ENCODE data around the gene MPRIP.
"Not testable (repeated sequence)": the region's sequence is repeated elsewhere in the genome, so short reads cannot be mapped to it uniquely, and the experiment has no call there.

Gene MPRIP

DNA sequence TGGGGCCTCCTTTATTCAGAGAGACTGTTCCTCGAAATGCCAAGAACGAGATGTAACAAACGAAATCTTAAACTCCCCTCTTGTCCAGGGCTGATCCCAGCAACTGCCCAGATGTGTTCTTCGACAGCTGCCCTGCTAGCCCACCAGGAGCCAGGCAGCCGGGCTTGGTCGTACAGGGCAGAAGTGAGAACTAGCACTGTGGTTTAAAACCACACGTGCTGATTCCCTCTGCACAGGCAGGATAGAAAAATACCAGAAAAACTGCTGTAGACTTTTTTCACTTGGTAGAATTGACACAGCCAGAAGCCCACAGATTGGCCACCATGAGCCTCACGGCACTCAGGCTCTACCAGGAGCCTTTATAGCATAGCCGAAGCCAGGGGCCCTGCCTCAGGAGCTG lies 130.7 kb downstream of the MPRIP start:
- FAIRE-seq, result no peak
- no peak for DNase-seq (ENCODE audit: extremely low spot score, insufficient read length, low read depth)

DNA sequence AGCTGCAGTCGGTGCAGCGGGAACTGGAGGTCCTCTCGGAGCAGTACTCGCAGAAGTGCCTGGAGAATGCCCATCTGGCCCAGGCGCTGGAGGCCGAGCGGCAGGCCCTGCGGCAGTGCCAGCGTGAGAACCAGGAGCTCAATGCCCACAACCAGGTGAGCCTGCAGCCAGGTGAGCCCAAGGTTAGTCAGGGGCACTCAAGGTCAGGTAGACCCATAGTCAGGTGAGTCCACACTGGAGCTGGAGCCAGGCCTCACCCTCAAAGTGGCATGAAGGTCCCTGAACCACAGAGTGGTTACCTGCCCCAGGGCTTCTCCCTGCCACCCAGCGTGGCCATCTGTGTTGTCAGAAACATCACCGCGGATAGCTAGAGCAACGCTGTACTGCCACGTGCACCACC lies 131.7 kb downstream of the MPRIP start:
- FAIRE-seq (no peak), DNase-seq (ENCODE audit: extremely low spot score, insufficient read length, low read depth) (no peak)

DNA sequence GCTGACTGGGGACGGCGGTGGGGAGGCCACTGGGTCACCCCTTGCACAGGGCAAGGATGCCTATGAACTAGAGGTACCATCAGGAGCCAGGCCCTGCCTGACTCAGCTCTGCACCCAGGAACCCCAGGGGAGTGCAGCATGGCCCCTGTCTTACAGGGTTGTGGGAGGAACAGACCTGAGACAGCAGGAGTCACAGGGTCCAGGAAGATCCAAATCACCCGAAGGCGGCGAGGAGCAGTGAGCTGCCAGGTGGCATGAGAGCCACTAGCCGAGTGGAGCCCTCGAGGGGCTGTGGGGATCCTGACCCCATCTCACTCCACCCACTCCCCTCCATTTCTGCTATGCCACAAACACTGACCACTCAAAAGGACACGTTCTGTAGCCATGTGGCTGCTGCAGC lies 133.1 kb downstream of the MPRIP start:
- FAIRE-seq (no peak), DNase-seq (ENCODE audit: extremely low spot score, insufficient read length, low read depth) (no peak)

DNA sequence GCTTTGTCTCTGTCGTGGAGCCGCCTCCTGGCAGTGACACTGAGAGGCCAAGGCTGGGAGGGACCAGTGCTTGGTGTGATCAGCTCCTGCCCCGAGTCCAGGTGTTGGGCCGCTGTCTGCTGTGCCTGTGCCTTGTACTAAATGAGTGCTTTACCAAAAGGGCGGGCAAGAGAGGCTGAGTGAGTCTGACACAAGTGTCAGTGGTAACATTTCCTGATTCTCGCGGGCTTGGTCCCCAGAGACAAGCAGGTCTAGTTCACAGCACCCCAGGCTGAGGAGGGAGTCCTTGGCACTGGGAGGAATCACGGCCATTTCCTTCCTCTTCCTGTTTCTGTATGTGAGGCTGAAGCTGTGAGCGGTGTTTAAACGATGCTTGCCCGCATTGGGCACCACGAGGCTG lies 133.7 kb downstream of the MPRIP start:
- peak; percentile 85 for FAIRE-seq
- DNase-seq (ENCODE audit: extremely low spot score, insufficient read length, low read depth), result peak; percentile 43

DNA sequence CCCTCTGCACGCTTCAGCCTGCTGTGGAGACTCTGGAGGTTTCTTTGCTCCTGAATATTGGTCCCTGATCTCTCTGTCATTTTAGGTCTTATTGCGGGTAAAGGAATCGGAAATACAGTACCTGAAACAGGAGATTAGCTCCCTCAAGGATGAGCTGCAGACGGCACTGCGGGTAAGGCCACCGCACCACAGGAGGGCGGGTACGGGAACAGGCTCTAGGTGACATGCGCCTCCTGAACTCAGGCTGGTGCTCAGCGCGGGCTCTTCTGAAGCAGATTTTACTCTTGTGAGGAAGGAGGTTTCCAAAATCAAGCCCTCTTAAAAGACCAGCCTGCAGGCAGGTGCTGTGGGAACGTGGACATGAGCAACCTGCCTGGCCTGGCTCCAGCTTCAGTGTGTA lies 134.1 kb downstream of the MPRIP start:
- DNase-seq (ENCODE audit: extremely low spot score, insufficient read length, low read depth) (no peak), FAIRE-seq (no peak)

DNA sequence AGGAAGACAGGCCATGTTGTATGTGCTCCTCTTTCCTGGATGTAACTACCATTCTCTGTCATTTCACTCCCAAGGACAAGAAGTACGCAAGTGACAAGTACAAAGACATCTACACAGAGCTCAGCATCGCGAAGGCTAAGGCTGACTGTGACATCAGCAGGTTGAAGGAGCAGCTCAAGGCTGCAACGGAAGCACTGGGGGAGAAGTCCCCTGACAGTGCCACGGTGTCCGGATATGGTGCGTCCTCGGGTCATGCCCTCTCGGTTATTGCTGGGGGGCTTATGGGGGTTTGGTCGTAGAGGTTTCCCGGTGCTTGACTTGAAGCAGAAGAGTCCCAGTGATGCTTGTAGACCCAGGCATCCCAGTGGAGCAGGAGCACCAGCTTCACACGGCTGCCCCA lies 134.9 kb downstream of the MPRIP start:
- DNase-seq (ENCODE audit: extremely low spot score, insufficient read length, low read depth) (no peak), FAIRE-seq (no peak)

DNA sequence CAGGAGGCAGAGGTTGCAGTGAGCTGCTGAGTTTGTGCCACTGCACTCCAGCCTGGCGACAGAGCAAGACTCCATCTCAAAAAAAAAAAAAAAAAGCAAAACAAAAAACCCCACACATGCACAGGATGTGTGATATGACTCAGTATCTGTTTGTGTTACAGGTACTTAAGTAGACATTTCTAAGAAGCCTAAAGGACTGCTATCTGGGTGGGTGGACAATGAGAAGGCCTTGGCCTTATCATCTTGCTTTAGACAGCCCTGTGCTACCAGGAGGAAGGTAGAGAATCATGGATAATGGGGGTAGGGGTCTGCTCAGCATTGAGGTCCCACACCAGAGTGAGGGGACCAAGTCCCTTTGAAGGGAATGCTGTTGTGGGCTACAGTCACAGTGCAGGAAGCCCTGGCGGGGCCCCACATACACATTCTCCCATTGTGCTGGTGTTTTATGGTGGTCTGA lies 137.1 kb downstream of the MPRIP start:
- FAIRE-seq (peak; percentile 77), DNase-seq (ENCODE audit: extremely low spot score, insufficient read length, low read depth) (peak; percentile 38)

DNA sequence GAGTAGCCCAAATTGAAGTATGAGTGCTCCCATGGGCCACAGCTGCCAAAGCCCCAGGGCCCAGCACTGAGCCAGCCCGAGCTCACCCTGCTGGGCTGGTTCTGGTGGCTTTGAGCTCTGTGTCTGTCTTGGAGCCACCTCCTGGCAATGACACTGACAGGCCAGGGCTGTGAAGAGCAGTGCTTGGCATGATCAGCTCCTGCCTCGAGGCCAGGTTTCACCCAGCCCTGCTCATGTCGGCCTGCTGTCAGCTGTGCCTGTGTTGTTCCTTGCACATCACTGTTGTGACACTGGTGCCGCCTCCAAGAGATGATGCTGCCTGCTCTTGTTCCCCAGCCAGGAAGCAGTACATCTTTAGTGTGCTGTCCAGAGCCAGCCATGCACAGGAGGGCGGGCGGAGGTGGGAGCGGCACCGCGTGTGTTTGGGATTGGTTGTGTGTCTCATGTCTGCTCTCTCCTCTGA lies 137.9 kb downstream of the MPRIP start:
- DNase-seq (ENCODE audit: extremely low spot score, insufficient read length, low read depth) (no peak), FAIRE-seq (no peak)

DNA sequence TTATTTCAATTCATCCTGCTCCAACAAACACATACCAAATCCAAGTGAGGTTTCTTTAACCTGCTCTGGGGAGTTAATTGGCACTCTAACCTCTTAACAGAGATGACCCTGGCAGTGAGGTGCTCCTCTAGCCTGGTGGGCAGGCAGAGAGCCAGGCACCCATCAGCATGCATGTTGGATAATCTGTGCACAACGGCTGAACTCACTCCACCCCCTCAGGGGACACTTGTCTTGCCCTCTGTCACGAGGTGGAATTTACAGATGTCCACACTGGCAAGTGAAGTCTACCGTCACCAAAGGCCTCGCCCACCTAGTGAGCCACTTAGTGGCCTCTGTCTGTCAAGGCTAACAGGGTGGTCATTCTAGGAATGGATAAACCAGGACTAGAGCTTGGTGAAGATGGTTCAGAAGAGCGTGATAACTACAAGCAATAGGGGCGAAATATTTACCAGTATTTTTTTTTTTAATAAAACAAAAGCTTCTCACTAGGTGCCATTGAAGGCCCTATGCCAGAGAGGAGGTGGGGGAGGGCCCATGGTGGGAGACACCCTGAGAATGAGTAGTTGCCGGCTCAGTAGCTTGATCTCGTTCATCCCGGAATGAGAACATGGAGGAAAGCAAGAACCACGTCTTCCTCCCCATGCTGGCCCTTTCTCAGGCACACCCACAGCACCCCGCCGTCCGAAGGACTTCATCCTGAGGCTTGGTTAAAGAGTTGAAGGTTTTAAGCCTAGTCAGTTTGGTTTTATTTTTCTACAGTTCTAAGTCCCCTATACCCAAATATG lies 138.7 kb downstream of the MPRIP start:
- FAIRE-seq (no peak), DNase-seq (ENCODE audit: extremely low spot score, insufficient read length, low read depth) (no peak)

DNA sequence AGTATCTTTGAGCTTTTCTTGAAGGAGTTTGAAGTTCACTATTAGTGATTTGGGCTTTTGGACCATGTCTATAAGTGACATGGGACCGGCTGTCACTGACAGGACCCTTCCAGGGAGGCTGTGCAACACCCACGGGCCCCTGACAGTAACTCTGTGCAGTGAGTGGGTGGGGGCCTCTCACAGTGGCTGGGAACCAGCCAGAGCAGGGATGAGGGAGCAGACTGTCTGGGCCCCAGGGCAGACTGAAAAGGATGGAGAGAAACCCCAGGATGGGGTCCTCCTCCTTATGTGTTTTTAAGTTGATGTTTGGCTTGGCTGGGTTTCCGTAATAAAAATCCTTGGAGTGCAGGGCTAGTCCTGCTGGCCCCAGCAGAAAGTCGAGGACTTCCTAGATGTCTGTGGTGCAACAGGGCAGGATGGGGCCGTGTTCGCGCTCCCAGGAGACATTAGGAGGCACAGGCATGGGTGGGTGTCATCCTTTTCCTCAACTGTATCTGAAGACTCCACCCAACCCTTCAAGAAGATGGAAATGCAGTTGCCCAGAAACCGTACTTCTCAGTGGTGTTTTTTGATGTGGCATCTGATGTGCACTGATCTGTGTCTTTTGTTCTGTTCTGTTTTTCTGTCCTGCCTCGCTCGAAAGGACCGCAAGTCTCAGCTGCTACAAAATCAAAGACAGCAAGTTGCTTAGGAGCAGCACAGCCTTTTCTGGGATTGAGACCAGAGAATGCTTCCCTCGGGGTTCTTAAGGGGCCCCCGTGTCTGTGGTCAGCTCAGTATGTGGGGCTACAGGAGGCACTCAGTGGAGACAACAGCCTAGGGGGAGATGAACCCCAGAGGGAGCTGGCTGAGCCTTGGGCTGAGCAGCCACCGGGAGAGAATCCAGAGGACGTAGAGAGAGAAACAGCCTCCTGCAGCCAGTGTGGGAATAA lies 139.7 kb downstream of the MPRIP start:
- DNase-seq (ENCODE audit: extremely low spot score, insufficient read length, low read depth), result no peak
- peak; percentile 78 for FAIRE-seq

DNA sequence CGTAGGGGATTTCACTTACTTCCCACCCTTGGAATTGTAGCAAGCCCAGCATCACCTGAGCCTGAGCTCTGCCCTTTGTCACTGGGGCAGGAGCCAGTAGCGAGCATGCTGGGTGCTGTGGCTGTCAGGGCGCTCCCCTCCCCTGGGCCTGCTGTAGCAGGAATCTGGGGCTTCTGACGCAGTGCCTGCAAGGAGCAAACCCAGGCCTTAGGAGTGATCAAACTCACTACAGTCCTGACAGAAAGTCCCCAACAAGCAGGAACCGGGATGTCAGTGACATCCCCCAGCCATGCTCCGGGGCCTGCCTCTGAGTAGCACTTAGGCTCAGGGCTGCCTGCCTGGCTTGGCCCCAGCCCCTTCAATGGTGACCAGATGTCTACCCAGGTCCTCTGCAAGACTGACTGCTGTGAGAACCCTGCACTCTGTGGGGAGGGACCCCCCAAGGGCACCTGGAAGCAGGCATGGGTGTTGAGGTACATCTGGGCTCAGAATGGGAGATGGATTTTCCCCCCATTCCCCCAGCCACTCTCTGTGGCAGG lies 140.4 kb downstream of the MPRIP start:
- no peak for FAIRE-seq

DNA sequence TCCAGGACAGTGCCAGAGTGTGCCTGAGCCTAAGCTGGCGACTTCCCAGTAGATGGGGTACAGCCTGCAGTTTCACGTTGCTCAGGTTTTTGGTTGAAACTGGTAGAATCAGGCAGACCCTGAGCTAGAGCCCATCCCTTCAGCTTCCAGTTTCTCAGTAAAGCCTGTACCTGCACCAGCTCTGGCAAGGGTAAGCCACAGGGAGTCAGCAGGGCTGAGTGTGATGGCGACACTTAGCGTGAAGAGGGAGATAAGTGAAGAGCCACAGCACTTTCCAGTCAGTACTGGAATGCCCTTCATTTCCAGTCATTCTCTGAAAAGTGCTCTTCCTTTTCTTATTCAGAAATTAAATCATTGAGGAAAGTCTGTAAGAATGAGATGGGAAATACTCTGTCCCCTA lies 141.5 kb downstream of the MPRIP start:
- FAIRE-seq, result no peak
- DNase-seq (ENCODE audit: extremely low spot score, insufficient read length, low read depth), result no peak

More for the DNA sequence above, 140.4 kb downstream of the MPRIP start:
- no peak for DNase-seq (ENCODE audit: extremely low spot score, insufficient read length, low read depth)

DNA sequence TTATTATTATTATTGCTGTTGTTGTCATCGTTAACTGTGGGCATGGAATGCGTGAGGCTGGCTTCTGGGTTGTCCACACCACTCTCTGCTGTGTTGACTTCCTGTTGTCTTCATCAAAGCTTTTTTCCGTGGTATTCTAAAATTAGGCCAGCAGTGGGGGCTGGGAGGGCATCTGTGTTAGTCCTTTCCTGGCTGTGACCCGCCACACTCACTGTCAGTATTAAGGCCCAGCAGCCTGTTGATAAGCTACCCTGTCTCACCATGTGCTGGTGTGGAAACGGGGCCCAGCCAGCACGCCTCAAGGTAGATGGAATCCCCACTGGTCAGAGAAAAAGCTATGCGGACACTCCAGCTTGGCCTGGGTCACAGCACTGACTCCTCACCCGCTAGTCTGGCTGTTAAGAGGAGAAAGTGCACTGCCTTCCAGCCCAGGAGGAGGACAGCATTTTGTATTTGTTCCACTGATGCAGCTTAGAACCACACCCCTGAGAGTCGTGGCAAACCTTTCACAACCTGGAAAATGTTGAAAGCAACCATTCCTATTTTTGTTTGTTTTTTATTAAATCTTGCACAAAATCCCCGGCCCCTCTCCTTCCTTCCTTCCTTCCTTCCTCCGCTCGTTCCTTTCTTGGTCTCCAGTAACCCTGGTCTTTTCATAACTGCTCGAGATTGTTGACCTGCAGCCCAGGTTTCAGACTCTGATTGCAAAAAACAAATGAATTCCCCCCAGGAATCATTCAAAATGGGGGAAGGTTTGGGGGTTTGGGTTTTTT lies 142.9 kb downstream of the MPRIP start:
- DNase-seq (ENCODE audit: extremely low spot score, insufficient read length, low read depth), result not testable (repeated sequence)
- FAIRE-seq, result peak; percentile 33

DNA sequence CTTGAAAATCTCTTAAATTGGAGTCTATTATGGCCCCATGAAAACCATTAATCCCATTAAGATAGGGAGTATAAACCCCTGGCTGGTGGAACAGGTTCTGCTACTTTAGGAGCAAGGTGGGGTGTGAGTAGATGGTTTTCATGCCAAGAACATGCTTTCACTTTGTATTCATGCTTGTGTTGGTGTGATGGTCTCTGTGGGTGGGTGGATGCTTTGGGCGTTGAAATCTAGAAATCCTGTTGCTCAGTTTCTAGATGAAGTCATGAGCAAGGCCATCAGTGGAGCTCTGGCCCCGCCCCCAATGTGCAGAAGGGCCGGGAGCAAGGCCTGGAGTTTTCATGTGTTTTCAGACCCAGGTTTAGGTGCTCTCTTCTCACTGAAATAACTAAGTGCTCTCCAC lies 143.8 kb downstream of the MPRIP start:
- no peak for DNase-seq (ENCODE audit: extremely low spot score, insufficient read length, low read depth)
- FAIRE-seq, result peak; percentile 84

DNA sequence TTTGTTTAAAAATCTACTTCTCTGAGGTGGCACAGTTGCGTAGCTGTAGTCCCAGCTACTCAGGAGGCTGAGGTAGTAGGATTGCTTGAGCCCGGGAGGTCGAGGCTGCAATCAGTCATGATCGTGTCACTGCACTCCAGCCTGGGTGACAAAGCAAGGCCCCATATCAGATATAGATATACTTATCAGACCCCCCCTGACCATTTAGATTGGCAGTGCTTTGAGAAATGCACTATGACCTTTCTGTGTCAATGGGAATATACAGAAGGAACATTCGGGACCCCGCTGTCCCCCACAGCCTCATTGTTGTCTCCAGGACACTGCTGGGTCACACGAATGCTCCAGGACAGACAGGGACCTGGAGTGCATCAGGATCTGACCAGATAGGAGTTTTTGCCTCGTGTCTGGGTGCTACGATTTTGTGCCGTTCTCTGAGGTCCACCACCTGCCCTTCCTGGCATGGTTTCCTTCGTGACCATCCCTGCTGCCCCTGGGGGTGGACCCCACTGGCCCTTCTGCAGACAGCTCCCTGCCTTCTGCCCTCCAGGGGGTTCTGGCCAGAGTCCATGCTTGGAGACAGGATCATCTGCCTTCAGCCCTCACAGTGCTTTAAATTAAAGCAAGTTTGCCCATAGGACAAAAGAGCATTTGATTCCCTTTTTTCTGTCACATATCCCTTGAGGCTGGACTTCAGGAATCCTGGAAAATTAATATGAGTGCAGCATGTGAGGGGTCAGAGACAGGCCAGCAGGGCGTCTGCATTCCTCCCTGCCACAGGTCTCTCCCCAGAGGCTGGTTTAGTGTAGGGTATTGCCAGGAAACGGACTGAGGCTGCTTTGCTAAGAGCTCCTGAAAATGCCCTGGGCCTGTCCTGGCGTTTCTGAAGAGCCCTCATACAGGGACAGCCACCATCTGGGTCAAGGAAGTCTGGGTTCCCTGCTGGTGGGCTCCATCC lies 144.6 kb downstream of the MPRIP start:
- no peak for FAIRE-seq
- DNase-seq (ENCODE audit: extremely low spot score, insufficient read length, low read depth), result no peak

DNA sequence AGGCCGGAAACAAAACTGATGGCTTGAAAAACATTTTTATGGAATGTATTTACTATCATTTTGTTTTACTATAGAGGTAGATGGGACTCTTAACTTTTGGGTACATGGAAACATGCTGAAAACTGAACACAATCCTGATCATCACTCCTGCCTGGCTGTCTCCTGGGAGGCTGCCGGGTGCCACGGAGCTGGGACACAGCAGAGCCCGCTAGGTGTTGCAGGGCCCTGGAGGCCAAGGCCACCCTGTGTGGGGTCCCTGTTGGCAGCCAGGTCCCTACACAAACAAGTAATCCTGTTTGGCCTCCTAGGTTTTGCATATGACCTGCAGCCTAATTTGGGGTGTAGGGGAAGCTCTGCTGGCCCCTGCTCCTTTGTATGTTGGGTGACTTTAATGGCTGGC lies 146.3 kb downstream of the MPRIP start:
- FAIRE-seq, result no peak
- DNase-seq (ENCODE audit: extremely low spot score, insufficient read length, low read depth), result no peak

DNA sequence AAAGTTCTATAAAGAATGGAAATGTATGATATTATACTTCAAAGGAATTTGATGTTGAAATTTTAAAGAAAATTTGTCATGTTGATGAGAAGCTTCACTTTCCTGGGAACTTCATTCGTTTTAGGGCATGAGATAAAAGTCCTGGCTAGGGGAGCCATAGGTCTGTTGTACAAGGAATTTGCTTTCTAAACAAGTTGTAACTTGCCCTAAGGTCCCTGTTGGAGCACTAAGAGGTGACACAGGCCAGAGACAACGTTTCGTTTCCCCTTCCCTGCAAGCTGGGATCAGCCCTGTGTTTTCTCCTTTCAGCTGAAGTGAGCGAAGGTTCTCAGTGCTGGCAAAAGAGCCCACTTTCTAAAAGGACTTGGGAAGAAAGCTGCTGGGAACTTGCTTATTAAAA lies 147.3 kb downstream of the MPRIP start:
- FAIRE-seq, result no peak
- no peak for DNase-seq (ENCODE audit: extremely low spot score, insufficient read length, low read depth)

DNA sequence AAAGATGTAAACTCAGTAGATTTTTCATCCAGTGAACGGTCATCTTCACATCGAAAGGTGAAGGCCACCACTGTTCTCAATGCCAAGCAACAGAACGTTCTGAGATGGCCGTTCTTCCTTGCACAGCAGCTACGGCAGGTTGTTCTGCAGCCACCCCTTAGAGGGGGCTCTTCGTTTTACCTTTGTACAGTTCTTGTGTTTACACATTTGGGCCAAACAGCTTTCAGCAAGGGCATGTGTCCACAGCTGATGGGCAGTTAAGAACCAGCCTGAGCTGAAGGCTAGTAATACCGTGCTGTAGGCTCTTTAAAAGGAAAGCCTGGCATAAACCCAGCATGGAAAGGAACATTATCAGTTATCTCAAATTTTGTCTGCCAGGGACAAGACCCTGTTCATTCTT lies 147.9 kb downstream of the MPRIP start:
- no peak for DNase-seq (ENCODE audit: extremely low spot score, insufficient read length, low read depth)
- no peak for FAIRE-seq

DNA sequence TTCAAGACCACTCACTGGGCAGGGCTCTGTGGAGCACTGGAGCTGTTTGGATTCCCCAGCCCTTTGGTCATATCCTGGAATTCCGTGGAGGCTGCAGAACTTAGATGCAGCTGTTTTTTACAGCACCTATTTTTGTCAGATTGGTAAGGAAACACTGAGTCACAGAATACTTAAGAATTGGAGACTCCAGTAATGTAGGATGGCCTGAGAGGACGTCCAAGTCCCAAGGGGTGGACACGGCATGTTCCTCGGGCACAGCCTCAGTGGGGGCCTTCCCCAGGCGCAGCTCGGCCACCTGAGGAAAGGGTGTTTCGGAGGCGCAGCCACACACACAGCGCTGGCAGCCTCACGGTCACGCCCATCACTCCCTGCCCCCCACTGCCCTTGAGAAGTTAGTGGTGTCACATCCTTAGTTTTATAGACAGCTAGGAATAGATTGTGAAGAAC lies 149.1 kb downstream of the MPRIP start:
- DNase-seq (ENCODE audit: extremely low spot score, insufficient read length, low read depth) (no peak), FAIRE-seq (no peak)
